Right lobe of liver (tissue), 6 donors: ENCODE measurements around the gene LSM6. TPM values are rescaled to one million over a fixed set of nuclear protein-coding genes. Genes with fewer than 3 reads are reported as not detected.

ENCODE experiments used
- ATAC-seq, 4 donors: fragments of 200-7000 bp; cut with Tn5 transposase; one replicate each; pipeline ENCODE4 v1.9.1; 2020; ENCODE audit warnings: mild to moderate bottlenecking in 4 of 4, moderate library complexity in 4 of 4
- DNase-seq, 3 donors: peaks; one replicate each; pipeline ENCODE4 v3.0.0-alpha.2; 2020
- H3K27ac ChIP-seq, 3 donors: fragments of 200-600 bp; one replicate each; pipeline ENCODE4 v1.8.0; 2022
- H3K27me3 ChIP-seq, 2 donors: fragments of 200-600 bp; one replicate each; pipeline ENCODE4 v1.8.0; 2022
- H3K36me3 ChIP-seq, 4 donors: fragments of 200-600 bp; sonication (generic) in 1 of 4; one replicate each; pipeline versions ENCODE4 v1.5.1 to v1.8.0; 2017 to 2022; ENCODE audit warnings: control low read depth in 1 of 4
- H3K4me1 ChIP-seq, 4 donors: fragments of 200-600 bp; sonication (generic) in 1 of 4; one replicate each; pipeline versions ENCODE4 v1.5.1 to v1.8.0; 2017 to 2022; ENCODE audit warnings: control low read depth in 1 of 4
- H3K4me3 ChIP-seq, 3 donors: fragments of 200-600 bp; one replicate each; pipeline ENCODE4 v1.8.0; 2022
- H3K9me3 ChIP-seq, 4 donors: fragments of 200-600 bp; sonication (generic) in 1 of 4; one replicate each; pipeline versions ENCODE4 v1.5.1 to v1.8.0; 2017 to 2022; ENCODE audit warnings: control low read depth in 1 of 4
- POLR2A ChIP-seq: fragments of 450-650 bp; IDR thresholded peaks from one replicate; pipeline ENCODE4 v1.6.1; 2017; ENCODE audit warnings: antibody characterized with exemption, mild to moderate bottlenecking
- WGBS: methylation state at CpG from one replicate; pipeline ENCODE4 v1.1.6; 2018; ENCODE audit warnings: low coverage, low lambda C conversion rate; ENCODE audit not compliant: insufficient coverage; ENCODE audit errors: missing lambda C conversion rate; 5-methylcytosine and 5-hydroxymethylcytosine counted together
- intact Hi-C, 2 donors: fragments of 100-400 bp; cut with DNase I; formaldehyde crosslinking; loops; one replicate each; pipeline versions ENCODE4 v1.11.2 to v1.14.1; 2022
- long read RNA-seq: library from polyadenylated mRNA; unstranded; transcript quantifications from one replicate; pipeline ENCODE4 v2.0.0, GENCODE V29; 2019
- total RNA-seq, 6 experiments: library from RNA; depleted of rRNA in 2 of 6; stranded (reverse); fragments of >200 nt in 2 of 6; fragmentation: NEBNext Ultra II Directional in 3 of 6; extraction: Animal tissue kit (Norgen Biotek cat#: 25700) in 3 of 6; gene quantifications; one replicate each; pipeline versions ENCODE4 v1.1.0 to v1.2.4, GENCODE V29; 2016 to 2023
- TF ChIP-seq, protein P1 (sequence below), 4 donors: fragments of 200-600 bp in 3 of 4; fragments of 450-650 bp in 1 of 4; IDR thresholded peaks; one replicate each; pipeline versions ENCODE4 v1.5.1 to v1.8.0; 2016 to 2022; ENCODE audit warnings: antibody characterized with exemption in 4 of 4, mild to moderate bottlenecking in 2 of 4
- donor health status: DM: no; HTN: yes; CAD: no.
- donor health status: DM: no; HTN: no; CAD: no.
- donor health status: DM: no; HTN: no; CAD: no.
- donor health status: DM: no; HTN: yes; CAD: no.
- donor health status: DM: no; HTN: yes; CAD: no.

The LSM6 gene
- 10 to 100 TPM in 4 of 6 experiments, 1 to 10 TPM in 2; 6.4 to 19.3 (median 11.0) TPM for total RNA-seq
- long read RNA-seq, transcript LSM6-201 (4 exons, 2,259 nt), result major isoform, 6 of 8 reads
- long read RNA-seq, partial matches to known transcripts, result 1 of 8 reads
- long read RNA-seq, other reads (novel, unspliced or antisense), result 1 of 8 reads

DNA sequence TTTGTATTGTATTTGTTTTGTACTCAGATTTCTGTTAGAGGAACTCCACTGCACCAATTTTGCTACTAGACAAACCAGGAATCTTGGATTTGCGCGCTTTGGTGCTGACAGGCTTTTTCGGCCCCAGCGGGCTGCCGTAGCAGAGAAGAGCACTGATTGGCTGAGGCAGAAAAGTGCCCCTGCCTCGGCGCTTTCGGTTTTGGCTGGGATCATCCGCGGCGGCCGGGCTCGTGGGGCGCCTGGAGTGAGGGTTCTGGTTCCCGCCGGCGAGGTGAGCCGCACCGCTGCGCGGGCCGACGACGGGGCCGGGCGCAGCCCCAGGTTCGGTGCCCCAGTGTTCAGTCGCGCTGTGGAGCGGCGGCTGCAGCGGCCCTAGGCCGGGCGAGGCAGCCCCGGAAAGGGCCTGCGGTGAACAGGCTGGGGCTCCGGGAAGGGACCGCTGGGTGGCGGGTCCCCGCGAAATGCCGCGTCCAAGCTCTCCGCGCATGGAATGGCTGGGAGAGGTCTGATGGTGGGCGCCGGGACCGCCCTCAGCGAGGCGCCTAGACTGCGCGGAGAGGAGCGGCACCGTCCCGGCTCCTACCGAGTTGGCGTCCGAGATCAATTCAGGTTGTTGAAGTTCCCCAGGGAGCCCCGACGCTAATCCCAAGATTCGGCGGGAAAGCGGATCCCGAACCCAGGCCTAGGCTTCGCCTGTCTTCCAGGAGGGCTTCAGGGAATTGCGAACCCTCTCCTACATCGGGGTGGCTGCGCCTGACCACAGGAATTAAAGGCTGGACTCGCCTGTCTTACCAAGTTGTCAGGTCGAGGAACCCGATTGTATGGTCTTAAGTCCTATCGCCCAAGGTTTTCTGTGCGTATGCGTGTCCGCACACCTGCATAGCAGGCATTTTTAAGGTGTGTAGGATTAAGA lies at the start of gene LSM6:
Gene LSM6, plus strand, starts transcription at position 178 of the 913 bp plus-strand sequence. CDS start 7,204 bp downstream, outside the sequence.
- Histone ChIP-seq H3K9me3 (no peaks in the 10 kb centered on the region), H3K36me3 (no peaks in the 10 kb centered on the region), H3K27ac (peak within 1 kb of the TSS; percentile 87 to 94 (median 89)), H3K27me3 (no peaks in the 10 kb centered on the region), H3K4me3 (peak within 1 kb of the TSS; percentile 86 to 92 (median 90)), H3K4me1 (peaks cover 0 to 22% (median 2%) of the 10 kb centered on the region in 4 donors)
- 0% methylated on average over 24 of the region's 75 CpGs for WGBS
- intact Hi-C loops, result no loop called here
- peak; percentile 90 to 94 (median 92) for DNase-seq
- ATAC-seq, result peak; percentile 97 to 99 (median 98)
- TF ChIP-seq POLR2A, result peak; percentile 70
- TF ChIP-seq, protein P1, sequence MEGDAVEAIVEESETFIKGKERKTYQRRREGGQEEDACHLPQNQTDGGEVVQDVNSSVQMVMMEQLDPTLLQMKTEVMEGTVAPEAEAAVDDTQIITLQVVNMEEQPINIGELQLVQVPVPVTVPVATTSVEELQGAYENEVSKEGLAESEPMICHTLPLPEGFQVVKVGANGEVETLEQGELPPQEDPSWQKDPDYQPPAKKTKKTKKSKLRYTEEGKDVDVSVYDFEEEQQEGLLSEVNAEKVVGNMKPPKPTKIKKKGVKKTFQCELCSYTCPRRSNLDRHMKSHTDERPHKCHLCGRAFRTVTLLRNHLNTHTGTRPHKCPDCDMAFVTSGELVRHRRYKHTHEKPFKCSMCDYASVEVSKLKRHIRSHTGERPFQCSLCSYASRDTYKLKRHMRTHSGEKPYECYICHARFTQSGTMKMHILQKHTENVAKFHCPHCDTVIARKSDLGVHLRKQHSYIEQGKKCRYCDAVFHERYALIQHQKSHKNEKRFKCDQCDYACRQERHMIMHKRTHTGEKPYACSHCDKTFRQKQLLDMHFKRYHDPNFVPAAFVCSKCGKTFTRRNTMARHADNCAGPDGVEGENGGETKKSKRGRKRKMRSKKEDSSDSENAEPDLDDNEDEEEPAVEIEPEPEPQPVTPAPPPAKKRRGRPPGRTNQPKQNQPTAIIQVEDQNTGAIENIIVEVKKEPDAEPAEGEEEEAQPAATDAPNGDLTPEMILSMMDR (IDR thresholded peaks at IDR 0.05), result peak in 3 of 4 donors; percentile 8 to 19 (median 11)

DNA sequence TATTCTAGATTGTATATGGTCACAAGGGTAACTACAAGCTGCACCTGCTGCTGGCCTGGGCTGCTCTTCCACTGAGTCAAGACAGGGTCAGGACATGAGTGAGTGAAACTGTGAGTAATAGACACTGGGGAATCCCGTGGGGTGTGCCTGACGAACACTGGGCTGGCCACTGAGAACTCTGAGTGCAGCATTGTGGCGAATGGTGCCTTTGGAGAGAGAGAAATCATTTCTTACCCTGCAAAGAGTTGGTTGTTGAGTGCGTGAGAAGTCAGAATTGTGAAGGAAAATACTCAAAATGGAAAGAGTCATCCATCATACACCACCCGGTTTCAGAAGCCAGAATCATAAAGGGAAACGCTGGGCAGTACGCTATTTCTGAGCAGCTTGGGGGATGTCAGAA lies 43.1 kb upstream of the LSM6 start:
- DNase-seq, result no peak
- peaks cover 0 to 4% (median 0%) of the 10 kb centered on the region in 4 donors for H3K4me1 ChIP-seq
- ATAC-seq, result no peak
- no peaks in the 10 kb centered on the region for H3K27me3 ChIP-seq
- intact Hi-C loops, result no loop called here
- H3K36me3 ChIP-seq, result no peaks in the 10 kb centered on the region
- H3K9me3 ChIP-seq, result no peaks in the 10 kb centered on the region
- no peak for TF ChIP-seq POLR2A
- TF ChIP-seq, protein P1 (IDR thresholded peaks at IDR 0.05), result no peak
- no peak overlapping the region for H3K27ac ChIP-seq
- H3K4me3 ChIP-seq, result no peak overlapping the region
- WGBS, result 75% methylated on average over 7 of the region's 7 CpGs

DNA sequence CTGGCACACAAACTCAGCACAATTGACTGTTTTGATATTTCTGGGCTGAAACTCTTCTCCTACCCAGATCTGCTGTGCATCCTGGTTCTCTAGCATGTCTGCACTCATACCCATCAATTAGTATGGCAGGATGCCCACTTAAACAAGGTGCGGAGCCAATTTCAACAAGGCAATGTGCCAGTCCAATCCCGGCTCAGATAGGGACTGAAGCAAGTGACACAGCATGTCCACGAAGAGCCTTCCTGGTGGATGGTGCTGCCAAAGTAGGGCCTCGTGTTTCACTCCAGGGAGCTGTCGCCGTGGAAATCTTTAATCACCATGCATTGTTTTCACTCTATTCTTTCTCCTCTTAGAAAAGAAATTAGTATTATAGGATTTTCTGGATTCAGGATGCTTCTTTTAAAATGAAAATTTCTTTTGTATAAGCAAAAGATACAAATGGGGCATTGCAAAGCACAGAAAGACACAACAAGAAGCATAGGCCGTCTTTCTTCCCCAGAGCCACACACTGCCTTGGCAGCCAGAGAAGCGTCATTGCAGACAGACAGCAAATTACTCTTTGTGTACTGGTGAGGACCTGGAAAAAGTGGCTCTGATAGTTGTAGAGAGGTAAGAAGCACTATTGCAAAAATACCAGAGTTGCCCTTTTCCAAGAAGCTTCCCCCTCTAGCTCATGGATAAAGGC lies 40.6 kb upstream of the LSM6 start:
- H3K36me3 ChIP-seq, result no peaks in the 10 kb centered on the region
- WGBS, result 56% methylated on average over 7 of the region's 8 CpGs
- H3K9me3 ChIP-seq, result no peaks in the 10 kb centered on the region
- TF ChIP-seq POLR2A, result no peak
- TF ChIP-seq, protein P1 (IDR thresholded peaks at IDR 0.05), result no peak
- DNase-seq (peak; percentile 56 to 73 (median 73)), ATAC-seq (peak; percentile 82 to 96 (median 94))
- H3K27ac ChIP-seq, result no peak overlapping the region
- H3K4me1 ChIP-seq, result peaks cover 0 to 4% (median 0%) of the 10 kb centered on the region in 4 donors
- no peaks in the 10 kb centered on the region for H3K27me3 ChIP-seq
- intact Hi-C loops, result no loop called here
- no peak overlapping the region for H3K4me3 ChIP-seq

DNA sequence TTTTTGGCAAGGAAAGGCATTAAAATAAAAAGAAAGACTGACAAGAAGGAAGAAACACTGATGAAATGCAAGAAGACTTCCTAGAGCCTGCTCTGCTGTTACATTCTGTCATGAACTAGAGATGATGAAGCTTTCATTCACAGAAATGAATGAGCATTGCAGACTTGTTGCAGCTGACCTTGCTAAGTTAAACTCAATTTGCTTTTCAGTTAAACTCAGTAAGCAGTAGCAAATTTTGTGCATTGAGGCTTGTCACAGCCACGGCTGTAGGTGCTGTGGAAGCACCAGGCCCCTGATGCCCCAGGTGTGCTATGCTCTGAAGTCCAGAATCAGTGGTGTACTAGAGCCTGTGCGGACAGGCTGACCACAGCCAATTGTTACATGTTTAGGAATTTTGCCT lies 39.6 kb upstream of the LSM6 start:
- 77% methylated on average over 2 of the region's 2 CpGs for WGBS
- H3K27ac ChIP-seq, result no peak overlapping the region
- H3K36me3 ChIP-seq, result no peaks in the 10 kb centered on the region
- peaks cover 0 to 4% (median 0%) of the 10 kb centered on the region in 4 donors for H3K4me1 ChIP-seq
- no peaks in the 10 kb centered on the region for H3K27me3 ChIP-seq
- DNase-seq (no peak), ATAC-seq (no peak)
- intact Hi-C loops, result no loop called here
- TF ChIP-seq POLR2A, result no peak
- H3K4me3 ChIP-seq, result no peak overlapping the region
- no peaks in the 10 kb centered on the region for H3K9me3 ChIP-seq
